Nephron progenitor cell (in vitro differentiated cells): ENCODE data around the gene RPGRIP1.
"Not testable (repeated sequence)": the region's sequence is repeated elsewhere in the genome, so short reads cannot be mapped to it uniquely, and the experiment has no call there.

Source experiments
- DNase-seq: peaks from one replicate; pipeline ENCODE4 v3.0.0; 2021
- H3K27ac Mint-ChIP-seq: 2 replicates; pipeline ENCODE4 v1.8.0; 2021; ENCODE audit warnings: mild to moderate bottlenecking, moderate library complexity, mixed read lengths
- H3K27me3 Mint-ChIP-seq: 2 replicates; pipeline ENCODE4 v1.8.0; 2021; ENCODE audit warnings: mild to moderate bottlenecking, low read depth, mixed read lengths; ENCODE audit not compliant: poor library complexity
- H3K36me3 Mint-ChIP-seq: 2 replicates; pipeline ENCODE4 v1.8.0; 2021; ENCODE audit warnings: low read depth, mixed read lengths
- H3K4me1 Mint-ChIP-seq: 2 replicates; pipeline ENCODE4 v1.8.0; 2021; ENCODE audit warnings: mixed read lengths
- H3K4me3 Mint-ChIP-seq: 2 replicates; pipeline ENCODE4 v1.8.0; 2021; ENCODE audit warnings: mild to moderate bottlenecking, moderate library complexity, mixed read lengths
- H3K9me3 Mint-ChIP-seq: 2 replicates; pipeline ENCODE4 v1.8.0; 2021; ENCODE audit warnings: mild to moderate bottlenecking, moderate library complexity, mixed read lengths
- TF ChIP-seq, protein P1 (sequence below): fragments of 200-600 bp; sonication (generic); IDR thresholded peaks from 2 replicates; pipeline ENCODE4 v1.5.0; 2021; ENCODE audit warnings: antibody characterized with exemption

Gene RPGRIP1

DNA sequence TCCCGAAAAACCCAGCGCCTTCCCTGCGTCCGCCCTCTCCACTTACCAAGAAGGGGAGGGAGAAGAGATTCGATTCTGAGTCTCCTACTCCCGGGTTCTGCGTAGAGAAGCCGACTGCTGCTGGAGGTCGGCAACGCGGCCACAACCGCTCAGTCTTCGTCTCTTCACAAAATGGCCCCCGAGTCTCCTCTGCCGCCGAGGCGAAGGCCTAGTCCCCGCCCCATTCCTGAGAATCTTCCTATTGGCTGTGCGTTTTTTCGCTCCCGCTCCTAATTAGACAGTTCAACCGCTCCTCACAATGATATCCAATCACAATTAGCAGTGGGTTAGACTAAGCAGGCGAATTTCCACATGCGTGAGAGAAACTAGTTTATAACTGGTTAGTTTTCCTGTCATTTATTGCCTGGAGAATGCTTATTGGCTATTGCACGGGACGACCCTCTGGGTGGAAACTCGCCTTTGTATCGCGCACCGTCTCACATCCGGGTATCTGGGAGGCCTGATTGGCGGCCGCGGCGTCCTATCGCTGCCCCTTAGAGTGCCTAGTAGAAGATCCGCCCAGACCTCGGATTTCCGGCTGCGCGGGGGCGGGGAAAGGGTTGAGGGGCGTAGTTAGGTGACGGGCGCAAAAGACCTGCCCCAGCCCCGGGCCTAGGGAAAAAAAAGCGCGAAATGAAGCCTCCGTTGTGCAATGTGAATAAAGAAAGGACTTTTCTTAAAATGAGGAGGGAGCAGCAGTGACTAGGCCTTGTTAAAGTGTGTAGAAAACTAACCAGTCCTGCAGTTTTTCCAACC lies 10.4 kb upstream of the RPGRIP1 start, which contains the start of gene HNRNPC:
HNRNPC (minus strand) TSS at position 191 of the 795 bp plus-strand sequence. CDS start 35,249 bp downstream, outside the sequence.
- peak; percentile 100 for DNase-seq
- Mint-ChIP-seq H3K27me3 (no peaks in the 10 kb centered on the region), H3K4me1 (peaks cover 37% of the 10 kb centered on the region), H3K4me3 (peak within 1 kb of the TSS; percentile 100), H3K9me3 (peaks cover 3% of the 10 kb centered on the region), H3K27ac (peak within 1 kb of the TSS; percentile 100), H3K36me3 (peaks cover 39% of the 10 kb centered on the region)
- TF ChIP-seq, protein P1, sequence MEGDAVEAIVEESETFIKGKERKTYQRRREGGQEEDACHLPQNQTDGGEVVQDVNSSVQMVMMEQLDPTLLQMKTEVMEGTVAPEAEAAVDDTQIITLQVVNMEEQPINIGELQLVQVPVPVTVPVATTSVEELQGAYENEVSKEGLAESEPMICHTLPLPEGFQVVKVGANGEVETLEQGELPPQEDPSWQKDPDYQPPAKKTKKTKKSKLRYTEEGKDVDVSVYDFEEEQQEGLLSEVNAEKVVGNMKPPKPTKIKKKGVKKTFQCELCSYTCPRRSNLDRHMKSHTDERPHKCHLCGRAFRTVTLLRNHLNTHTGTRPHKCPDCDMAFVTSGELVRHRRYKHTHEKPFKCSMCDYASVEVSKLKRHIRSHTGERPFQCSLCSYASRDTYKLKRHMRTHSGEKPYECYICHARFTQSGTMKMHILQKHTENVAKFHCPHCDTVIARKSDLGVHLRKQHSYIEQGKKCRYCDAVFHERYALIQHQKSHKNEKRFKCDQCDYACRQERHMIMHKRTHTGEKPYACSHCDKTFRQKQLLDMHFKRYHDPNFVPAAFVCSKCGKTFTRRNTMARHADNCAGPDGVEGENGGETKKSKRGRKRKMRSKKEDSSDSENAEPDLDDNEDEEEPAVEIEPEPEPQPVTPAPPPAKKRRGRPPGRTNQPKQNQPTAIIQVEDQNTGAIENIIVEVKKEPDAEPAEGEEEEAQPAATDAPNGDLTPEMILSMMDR, result no peak

DNA sequence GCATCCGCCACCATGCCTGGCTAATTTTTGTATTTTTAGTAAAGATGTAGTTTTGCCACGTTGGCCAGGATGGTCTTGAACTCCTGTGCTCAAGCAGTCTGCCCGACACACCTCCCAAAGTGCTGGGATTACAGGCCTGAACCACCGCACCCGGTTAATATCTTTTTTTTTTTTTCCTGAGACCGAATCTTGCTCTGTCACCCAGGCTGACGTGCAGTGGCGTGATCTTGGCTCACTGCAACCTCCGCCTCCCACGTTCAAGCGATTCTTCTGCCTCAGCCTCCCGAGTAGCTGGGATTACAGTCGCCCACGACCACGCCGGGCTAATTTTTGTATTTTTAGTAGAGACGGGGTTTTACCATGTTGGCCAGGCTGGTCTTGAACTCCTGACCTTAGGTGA lies 7.2 kb upstream of the RPGRIP1 start:
- not testable (repeated sequence) for H3K9me3 Mint-ChIP-seq, DNase-seq, H3K4me1 Mint-ChIP-seq, H3K36me3 Mint-ChIP-seq, H3K27me3 Mint-ChIP-seq, H3K4me3 Mint-ChIP-seq
- H3K27ac Mint-ChIP-seq, result peak overlapping the region; percentile 51

DNA sequence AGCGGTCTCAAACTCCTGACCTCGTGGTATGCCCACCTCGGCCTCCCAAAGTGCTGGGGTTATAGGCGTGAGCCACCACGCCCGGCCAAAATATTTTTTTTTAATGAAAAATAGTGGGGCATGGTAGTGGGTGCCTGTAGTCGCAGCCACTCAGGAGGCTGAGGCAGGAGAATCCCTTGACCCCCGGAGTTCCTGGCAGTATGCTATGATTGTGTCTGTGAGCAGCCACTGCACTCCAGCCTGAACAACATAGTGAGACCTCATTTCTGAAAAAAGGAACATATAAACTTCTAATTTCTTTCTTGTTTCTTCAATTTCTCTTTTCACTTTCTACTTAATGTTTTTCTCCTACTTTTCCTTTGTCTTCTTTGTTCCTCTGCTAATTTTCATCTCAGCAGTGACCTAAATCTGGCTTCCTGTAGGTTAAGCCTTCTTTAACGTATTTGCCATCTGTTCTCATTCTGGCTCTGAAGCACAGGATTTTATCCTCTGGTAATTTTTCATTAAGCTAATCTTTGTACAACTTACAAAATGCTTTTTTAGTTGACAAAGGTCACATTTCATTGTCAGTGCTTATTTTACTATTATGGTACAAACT lies 4.5 kb upstream of the RPGRIP1 start:
- H3K9me3 Mint-ChIP-seq, result no peaks in the 10 kb centered on the region
- TF ChIP-seq, protein P1, result no peak
- H3K27me3 Mint-ChIP-seq, result no peaks in the 10 kb centered on the region
- H3K4me1 Mint-ChIP-seq, result no peaks in the 10 kb centered on the region
- no peaks in the 10 kb centered on the region for H3K36me3 Mint-ChIP-seq
- H3K27ac Mint-ChIP-seq, result no peak overlapping the region
- H3K4me3 Mint-ChIP-seq, result no peak overlapping the region
- DNase-seq, result no peak

DNA sequence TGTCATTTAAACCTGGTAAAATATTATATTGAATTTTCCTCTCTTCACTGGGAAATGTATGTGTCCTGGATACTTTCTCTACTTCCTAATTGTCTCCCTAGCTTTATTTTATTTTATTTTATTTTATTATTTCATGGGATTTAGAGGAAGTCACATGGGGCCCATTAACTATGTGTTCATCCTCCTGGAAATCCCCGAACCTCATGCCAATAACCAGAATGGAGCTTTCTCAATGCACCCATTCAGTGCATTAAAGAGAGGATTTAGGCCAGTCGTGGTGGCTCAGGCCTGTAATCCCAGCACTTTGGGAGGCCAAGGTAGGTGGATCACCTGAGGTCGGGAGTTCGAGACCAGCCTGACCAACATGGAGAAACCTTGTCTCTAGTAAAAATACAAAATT lies 1.3 kb upstream of the RPGRIP1 start:
- Mint-ChIP-seq H3K9me3 (no peaks in the 10 kb centered on the region), H3K4me1 (no peaks in the 10 kb centered on the region), H3K27me3 (peaks cover 3% of the 10 kb centered on the region), H3K27ac (no peak overlapping the region), H3K4me3 (no peak overlapping the region), H3K36me3 (no peaks in the 10 kb centered on the region)
- DNase-seq, result no peak
- TF ChIP-seq, protein P1, result no peak

DNA sequence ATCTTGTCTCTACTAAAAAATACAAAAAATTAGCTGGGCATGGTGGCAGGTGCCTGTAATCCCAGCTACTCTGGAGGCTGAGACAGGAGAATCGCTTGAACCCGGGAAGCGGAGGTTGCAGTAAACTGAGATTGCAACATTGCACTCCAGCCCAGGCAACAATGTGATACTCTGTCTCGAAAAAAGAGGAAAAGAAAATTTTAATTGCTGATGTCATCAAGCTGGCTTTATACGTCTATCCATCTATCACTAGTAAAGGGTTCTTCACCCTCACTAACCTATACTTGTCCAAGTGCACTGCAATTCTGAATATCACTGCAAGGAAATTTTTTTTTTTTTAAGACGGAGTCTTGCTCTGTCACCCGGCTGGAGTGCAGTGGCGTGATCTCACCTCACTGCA lies 2.0 kb downstream of the RPGRIP1 start:
- DNase-seq, H3K27me3 Mint-ChIP-seq, H3K36me3 Mint-ChIP-seq, H3K4me3 Mint-ChIP-seq, H3K27ac Mint-ChIP-seq, H3K9me3 Mint-ChIP-seq: not testable (repeated sequence)
- H3K4me1 Mint-ChIP-seq, result peaks cover 22% of the 10 kb centered on the region

DNA sequence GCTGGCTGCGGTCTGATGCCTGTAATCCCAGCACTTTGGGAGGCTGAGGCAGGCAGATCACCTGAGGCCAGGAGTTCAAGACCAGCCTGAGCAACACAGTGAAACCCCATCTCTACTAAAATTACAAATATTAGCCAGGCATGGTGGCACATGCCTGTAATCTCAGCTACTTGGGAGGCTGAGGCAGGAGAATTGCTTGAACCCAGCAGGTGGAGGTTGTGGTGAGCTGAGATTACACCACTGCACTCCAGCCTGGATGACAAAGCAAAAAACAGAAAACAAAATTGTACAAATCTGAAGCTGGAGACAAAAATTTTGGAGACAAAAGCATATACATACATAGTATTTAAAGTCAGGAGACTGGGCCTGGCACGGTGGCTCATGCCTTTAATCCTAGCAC lies 6.6 kb downstream of the RPGRIP1 start:
- H3K4me3 Mint-ChIP-seq, DNase-seq, H3K27me3 Mint-ChIP-seq, H3K36me3 Mint-ChIP-seq, H3K9me3 Mint-ChIP-seq, H3K27ac Mint-ChIP-seq: not testable (repeated sequence)
- H3K4me1 Mint-ChIP-seq, result peaks cover 29% of the 10 kb centered on the region

DNA sequence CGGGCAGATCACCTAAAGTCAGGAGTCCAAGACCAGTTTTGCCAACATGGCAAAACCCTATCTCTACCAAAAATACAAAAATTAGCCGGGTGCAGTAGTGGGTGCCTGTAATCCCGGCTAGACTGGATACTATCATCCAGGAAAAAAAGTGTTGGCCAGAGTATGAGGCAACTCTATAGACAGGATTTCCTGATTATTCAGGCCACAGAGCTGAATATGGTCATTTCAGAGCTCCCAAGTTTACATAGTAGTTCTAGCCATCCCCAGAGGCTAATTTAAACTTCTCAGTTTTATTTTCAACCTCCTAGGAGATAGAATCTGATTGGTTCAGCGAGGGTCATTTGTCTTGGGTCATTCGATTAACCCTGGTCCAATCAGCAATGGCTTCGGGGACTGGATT lies 7.3 kb downstream of the RPGRIP1 start:
- no peaks in the 10 kb centered on the region for H3K36me3 Mint-ChIP-seq
- TF ChIP-seq, protein P1, result no peak
- DNase-seq, result no peak
- H3K4me1 Mint-ChIP-seq, result peaks cover 29% of the 10 kb centered on the region
- no peaks in the 10 kb centered on the region for H3K9me3 Mint-ChIP-seq
- no peak overlapping the region for H3K27ac Mint-ChIP-seq
- H3K27me3 Mint-ChIP-seq, result peaks cover 4% of the 10 kb centered on the region
- no peak overlapping the region for H3K4me3 Mint-ChIP-seq

DNA sequence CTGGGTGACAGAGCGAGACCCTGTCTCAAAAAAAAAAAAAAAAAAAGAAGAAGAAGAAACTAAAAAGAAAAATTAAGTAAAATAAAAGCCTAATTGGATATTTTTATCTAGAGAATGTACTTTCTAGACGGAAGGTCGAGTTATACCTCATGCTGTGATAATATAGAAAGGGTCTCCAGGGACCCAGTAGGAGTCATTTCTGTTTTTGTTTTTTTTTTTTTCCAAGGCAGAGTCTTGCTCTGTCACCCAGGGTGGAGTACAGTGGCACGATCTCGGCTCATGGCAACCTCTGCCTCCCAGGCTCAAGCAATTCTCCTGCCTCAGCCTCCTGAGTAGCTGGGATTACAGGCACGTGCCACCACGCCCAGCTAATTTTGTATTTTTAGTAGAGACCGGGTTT lies 14.1 kb downstream of the RPGRIP1 start:
- H3K36me3 Mint-ChIP-seq, H3K4me3 Mint-ChIP-seq, H3K9me3 Mint-ChIP-seq, H3K27ac Mint-ChIP-seq, H3K27me3 Mint-ChIP-seq, DNase-seq: not testable (repeated sequence)
- H3K4me1 Mint-ChIP-seq, result peaks cover 10% of the 10 kb centered on the region
